ENCODE measurements around the gene ANKRD60.

Gene ANKRD60

GRCh38 chr20:58192567-58192966, 35.9 kb downstream of the ANKRD60 start:
- TF ChIP-seq, protein P1, sequence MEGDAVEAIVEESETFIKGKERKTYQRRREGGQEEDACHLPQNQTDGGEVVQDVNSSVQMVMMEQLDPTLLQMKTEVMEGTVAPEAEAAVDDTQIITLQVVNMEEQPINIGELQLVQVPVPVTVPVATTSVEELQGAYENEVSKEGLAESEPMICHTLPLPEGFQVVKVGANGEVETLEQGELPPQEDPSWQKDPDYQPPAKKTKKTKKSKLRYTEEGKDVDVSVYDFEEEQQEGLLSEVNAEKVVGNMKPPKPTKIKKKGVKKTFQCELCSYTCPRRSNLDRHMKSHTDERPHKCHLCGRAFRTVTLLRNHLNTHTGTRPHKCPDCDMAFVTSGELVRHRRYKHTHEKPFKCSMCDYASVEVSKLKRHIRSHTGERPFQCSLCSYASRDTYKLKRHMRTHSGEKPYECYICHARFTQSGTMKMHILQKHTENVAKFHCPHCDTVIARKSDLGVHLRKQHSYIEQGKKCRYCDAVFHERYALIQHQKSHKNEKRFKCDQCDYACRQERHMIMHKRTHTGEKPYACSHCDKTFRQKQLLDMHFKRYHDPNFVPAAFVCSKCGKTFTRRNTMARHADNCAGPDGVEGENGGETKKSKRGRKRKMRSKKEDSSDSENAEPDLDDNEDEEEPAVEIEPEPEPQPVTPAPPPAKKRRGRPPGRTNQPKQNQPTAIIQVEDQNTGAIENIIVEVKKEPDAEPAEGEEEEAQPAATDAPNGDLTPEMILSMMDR (IDR thresholded peaks at IDR 0.05) = peak; percentile 60
- H3K4me3 ChIP-seq (ENCODE audit: low read depth in 1 of 2, low read length in 1 of 2) = no peak overlapping the region
- H3K27ac ChIP-seq = no peak overlapping the region
- no peaks in the 10 kb centered on the region for H3K9me3 ChIP-seq
- no peaks in the 10 kb centered on the region for H3K36me3 ChIP-seq
- H3K4me1 ChIP-seq (ENCODE audit: control insufficient read depth in 1 of 2, insufficient read depth in 1 of 2, low read depth in 1 of 2, low read length in 1 of 2) = no peaks in the 10 kb centered on the region
- no peaks in the 10 kb centered on the region for H3K27me3 ChIP-seq

GRCh38 chr20:58192065-58192464, 36.4 kb downstream of the ANKRD60 start:
- H3K4me1 ChIP-seq (ENCODE audit: control insufficient read depth in 1 of 2, insufficient read depth in 1 of 2, low read depth in 1 of 2, low read length in 1 of 2) = no peaks in the 10 kb centered on the region
- H3K27ac ChIP-seq = no peak overlapping the region
- no peaks in the 10 kb centered on the region for H3K36me3 ChIP-seq
- H3K27me3 ChIP-seq = no peaks in the 10 kb centered on the region
- TF ChIP-seq, protein P1 (IDR thresholded peaks at IDR 0.05) = no peak
- no peaks in the 10 kb centered on the region for H3K9me3 ChIP-seq
- H3K4me3 ChIP-seq (ENCODE audit: low read depth in 1 of 2, low read length in 1 of 2) = no peak overlapping the region

- no peaks in the 10 kb centered on the region for H3K4me1 ChIP-seq (ENCODE audit: control insufficient read depth in 1 of 2, insufficient read depth in 1 of 2, low read depth in 1 of 2, low read length in 1 of 2)
- no peaks in the 10 kb centered on the region for H3K9me3 ChIP-seq
- TF ChIP-seq, protein P1 (IDR thresholded peaks at IDR 0.05) = no peak
- H3K27ac ChIP-seq = no peak overlapping the region
- H3K36me3 ChIP-seq = no peaks in the 10 kb centered on the region
- H3K4me3 ChIP-seq (ENCODE audit: low read depth in 1 of 2, low read length in 1 of 2) = no peak overlapping the region
- H3K27me3 ChIP-seq = no peaks in the 10 kb centered on the region
Observed at GRCh38 chr20:58188527-58188926, 39.9 kb downstream of the ANKRD60 start.

DNA sequence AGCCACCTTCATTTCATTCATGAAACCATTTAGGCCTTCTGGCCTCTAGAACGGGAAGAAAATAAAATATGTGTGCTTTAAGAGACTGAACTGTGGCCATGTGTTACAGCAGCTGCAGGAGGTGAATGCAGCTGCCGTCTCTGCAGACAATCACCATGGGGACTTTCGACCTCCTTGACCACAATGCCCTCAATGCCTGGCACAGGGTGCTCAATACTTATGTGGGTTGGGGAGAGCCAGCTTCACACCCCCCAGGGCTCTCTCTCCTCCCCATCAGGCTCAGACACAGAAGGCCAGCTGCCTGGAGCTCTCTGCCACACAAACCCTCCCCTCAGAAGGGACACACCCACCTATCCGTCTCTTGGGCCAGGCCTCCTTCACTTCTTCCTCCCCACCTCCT, 43.5 kb downstream of the ANKRD60 start:
- H3K4me1 ChIP-seq (ENCODE audit: control insufficient read depth in 1 of 2, insufficient read depth in 1 of 2, low read depth in 1 of 2, low read length in 1 of 2) = no peaks in the 10 kb centered on the region
- TF ChIP-seq, protein P1 (IDR thresholded peaks at IDR 0.05) = no peak
- peaks cover 23% of the 10 kb centered on the region for H3K27me3 ChIP-seq
- H3K9me3 ChIP-seq = no peaks in the 10 kb centered on the region
- H3K4me3 ChIP-seq (ENCODE audit: low read depth in 1 of 2, low read length in 1 of 2) = no peak overlapping the region
- H3K36me3 ChIP-seq = no peaks in the 10 kb centered on the region
- no peak overlapping the region for H3K27ac ChIP-seq

- Histone ChIP-seq H3K36me3 (no peaks in the 10 kb centered on the region), H3K27me3 (peaks cover 32% of the 10 kb centered on the region), H3K9me3 (no peaks in the 10 kb centered on the region), H3K4me3 (ENCODE audit: low read depth in 1 of 2, low read length in 1 of 2) (no peak overlapping the region), H3K4me1 (ENCODE audit: control insufficient read depth in 1 of 2, insufficient read depth in 1 of 2, low read depth in 1 of 2, low read length in 1 of 2) (peaks cover 4 to 6% of the 10 kb centered on the region in 2 experiments), H3K27ac (no peak overlapping the region)
- TF ChIP-seq, protein P1 (IDR thresholded peaks at IDR 0.05) = no peak
Observed at GRCh38 chr20:58184063-58184462, 44.4 kb downstream of the ANKRD60 start.

All from neutrophil (primary cell).